OCI-LY3 (cell line): ENCODE data around the gene SAMSN1.

ENCODE experiments used
- EZH2phosphoT487 ChIP-seq: fragments of 200-600 bp; shearing (Covaris generic); IDR thresholded peaks from 2 replicates; pipeline ENCODE4 v1.6.1; 2018; ENCODE audit warnings: antibody characterized with exemption, mixed run types, low read depth
- TF ChIP-seq, protein P1 (sequence below): fragments of 200-600, 300-600 bp; sonication (generic); IDR thresholded peaks from 2 replicates; pipeline ENCODE4 v1.5.1; 2014; ENCODE audit warnings: antibody characterized with exemption, low read length, low read depth

DNA sequence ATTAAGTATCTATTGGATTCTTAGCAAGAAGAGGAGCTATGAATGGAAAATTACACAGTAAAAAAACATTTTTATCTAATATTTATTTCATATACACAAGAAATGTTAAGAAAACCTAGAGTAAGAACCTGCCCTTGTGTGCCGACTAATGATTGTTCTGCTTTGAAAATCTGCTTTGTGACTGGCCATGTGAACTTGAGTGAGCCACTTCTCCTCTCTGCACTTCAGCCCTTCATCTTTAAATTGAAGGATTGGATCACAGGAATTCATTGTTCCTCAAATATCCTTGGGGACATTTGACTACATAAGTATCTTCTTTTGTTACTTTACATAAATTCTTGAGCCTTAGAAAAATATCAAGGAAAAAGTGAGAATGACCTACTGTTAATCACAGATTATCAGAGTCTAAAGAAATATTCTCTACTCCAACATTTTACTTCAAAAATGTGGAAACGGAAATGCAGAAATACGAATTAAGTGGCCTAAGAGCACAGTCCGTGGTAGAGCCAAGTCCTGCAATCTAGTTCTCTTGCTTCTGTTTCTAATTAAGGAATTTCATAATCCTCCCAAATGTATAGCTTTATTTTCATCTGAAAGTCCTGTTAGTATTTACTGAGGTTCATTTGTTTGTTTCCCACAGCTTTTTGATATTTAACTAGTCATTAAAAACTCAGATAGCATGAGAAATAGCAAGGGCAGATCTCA lies 46.3 kb upstream of the SAMSN1 start:
- TF ChIP-seq, protein P1, sequence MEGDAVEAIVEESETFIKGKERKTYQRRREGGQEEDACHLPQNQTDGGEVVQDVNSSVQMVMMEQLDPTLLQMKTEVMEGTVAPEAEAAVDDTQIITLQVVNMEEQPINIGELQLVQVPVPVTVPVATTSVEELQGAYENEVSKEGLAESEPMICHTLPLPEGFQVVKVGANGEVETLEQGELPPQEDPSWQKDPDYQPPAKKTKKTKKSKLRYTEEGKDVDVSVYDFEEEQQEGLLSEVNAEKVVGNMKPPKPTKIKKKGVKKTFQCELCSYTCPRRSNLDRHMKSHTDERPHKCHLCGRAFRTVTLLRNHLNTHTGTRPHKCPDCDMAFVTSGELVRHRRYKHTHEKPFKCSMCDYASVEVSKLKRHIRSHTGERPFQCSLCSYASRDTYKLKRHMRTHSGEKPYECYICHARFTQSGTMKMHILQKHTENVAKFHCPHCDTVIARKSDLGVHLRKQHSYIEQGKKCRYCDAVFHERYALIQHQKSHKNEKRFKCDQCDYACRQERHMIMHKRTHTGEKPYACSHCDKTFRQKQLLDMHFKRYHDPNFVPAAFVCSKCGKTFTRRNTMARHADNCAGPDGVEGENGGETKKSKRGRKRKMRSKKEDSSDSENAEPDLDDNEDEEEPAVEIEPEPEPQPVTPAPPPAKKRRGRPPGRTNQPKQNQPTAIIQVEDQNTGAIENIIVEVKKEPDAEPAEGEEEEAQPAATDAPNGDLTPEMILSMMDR = no peak
- no peak for TF ChIP-seq EZH2phosphoT487
